Endothelial cell of umbilical vein (primary cell): Measurements from ENCODE around the gene HIVEP3.

Experiments used
- CTCF ChIP-seq, 2 donors: IDR thresholded peaks; 1 replicate in 1 of 2; 2 replicates in 1 of 2; pipeline ENCODE4 v1.5.1; 2011; ENCODE audit warnings: low read length in 2 of 2, mild to moderate bottlenecking in 2 of 2, moderate library complexity in 2 of 2, control low read depth in 1 of 2, inconsistent platforms in 1 of 2, low read depth in 1 of 2; ENCODE audit not compliant: insufficient read depth in 1 of 2; ENCODE audit errors: extremely low read depth in 1 of 2
- FOS ChIP-seq: IDR thresholded peaks from 2 replicates; pipeline ENCODE4 v1.6.1; 2011; ENCODE audit warnings: mild to moderate bottlenecking, low read length, moderate library complexity, borderline replicate concordance; ENCODE audit not compliant: insufficient read depth
- GATA2 ChIP-seq: IDR thresholded peaks from 2 replicates; pipeline ENCODE4 v1.7.0; 2011; ENCODE audit warnings: low read depth, mild to moderate bottlenecking, moderate library complexity, mixed read lengths, low read length; ENCODE audit not compliant: insufficient read length, insufficient read depth
- POLR2A ChIP-seq: IDR thresholded peaks from 2 replicates; pipeline ENCODE4 v1.6.1; 2012; ENCODE audit warnings: low read depth, mild to moderate bottlenecking, control low read depth, low read length
- POLR2AphosphoS5 ChIP-seq: IDR thresholded peaks from 2 replicates; pipeline ENCODE4 v1.6.1; 2012; ENCODE audit warnings: low read depth, mild to moderate bottlenecking, control low read depth, low read length, moderate library complexity; ENCODE audit not compliant: insufficient read depth

- no peak for TF ChIP-seq POLR2A
- no peak for TF ChIP-seq CTCF (IDR thresholded peaks at IDR 0.05; ENCODE audit: extremely low read depth in 1 of 2, insufficient read depth in 1 of 2, low read depth in 1 of 2, low read length in 2 of 2)
- no peak for TF ChIP-seq GATA2
- TF ChIP-seq POLR2AphosphoS5 = no peak
- TF ChIP-seq FOS = no peak
Observed at GRCh38 chr1:41508290-41508689, 410.4 kb downstream of the HIVEP3 start.
